Ovary (tissue), 3 donors: Measurements from ENCODE around the gene COL18A1.

Source experiments
- POLR2A ChIP-seq: fragments of 450-650 bp; IDR thresholded peaks from one replicate; pipeline ENCODE4 v1.6.1; 2017; ENCODE audit warnings: antibody characterized with exemption, mild to moderate bottlenecking, moderate library complexity
- TF ChIP-seq, protein P1 (sequence below), 3 donors: fragments of 450-650 bp in 2 of 3; fragments of 200-600 bp in 1 of 3; IDR thresholded peaks; one replicate each; pipeline versions ENCODE4 v1.5.1 to v1.8.0; 2016 to 2022; ENCODE audit warnings: antibody characterized with exemption in 3 of 3, mild to moderate bottlenecking in 1 of 3
- donor health status: DM: no; HTN: no; CAD: no.

DNA sequence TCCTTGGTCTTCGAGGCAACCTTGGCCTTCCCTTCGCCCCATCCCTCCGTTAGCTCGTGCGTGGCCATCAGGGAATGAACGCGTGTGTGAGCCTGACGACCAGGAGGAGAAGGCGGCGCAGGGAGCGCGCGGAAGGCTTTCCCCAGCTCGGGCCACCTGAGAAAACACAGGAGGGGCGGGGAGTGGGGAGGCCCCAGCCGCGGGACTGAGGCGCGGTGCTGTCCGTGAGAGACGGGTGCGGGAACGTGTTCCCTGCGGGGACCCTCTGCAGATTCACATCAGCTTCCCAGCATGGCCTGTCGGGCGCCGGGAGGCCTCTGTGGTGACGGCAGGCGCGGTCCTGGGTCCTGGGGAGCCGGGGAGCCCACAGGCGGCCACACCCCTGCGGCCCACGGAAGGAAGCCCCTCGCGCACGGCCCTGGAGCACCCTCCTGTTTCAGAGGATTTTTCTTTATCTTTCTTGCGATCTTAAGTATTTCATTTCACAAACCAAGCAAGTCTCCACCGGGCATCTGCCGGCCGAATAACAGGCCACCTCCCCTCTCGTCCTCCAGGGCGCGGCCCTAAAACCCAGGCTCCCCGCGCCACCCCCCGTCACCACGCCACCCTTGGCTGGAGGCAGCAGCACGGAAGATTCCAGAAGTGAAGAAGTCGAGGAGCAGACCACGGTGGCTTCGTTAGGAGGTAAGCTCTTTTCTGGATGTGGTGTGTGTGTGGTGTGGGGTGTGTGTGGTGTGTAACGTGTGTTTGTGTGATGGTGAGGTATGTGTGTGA lies 71.0 kb downstream of the COL18A1 start:
- TF ChIP-seq POLR2A: no peak
- TF ChIP-seq, protein P1, sequence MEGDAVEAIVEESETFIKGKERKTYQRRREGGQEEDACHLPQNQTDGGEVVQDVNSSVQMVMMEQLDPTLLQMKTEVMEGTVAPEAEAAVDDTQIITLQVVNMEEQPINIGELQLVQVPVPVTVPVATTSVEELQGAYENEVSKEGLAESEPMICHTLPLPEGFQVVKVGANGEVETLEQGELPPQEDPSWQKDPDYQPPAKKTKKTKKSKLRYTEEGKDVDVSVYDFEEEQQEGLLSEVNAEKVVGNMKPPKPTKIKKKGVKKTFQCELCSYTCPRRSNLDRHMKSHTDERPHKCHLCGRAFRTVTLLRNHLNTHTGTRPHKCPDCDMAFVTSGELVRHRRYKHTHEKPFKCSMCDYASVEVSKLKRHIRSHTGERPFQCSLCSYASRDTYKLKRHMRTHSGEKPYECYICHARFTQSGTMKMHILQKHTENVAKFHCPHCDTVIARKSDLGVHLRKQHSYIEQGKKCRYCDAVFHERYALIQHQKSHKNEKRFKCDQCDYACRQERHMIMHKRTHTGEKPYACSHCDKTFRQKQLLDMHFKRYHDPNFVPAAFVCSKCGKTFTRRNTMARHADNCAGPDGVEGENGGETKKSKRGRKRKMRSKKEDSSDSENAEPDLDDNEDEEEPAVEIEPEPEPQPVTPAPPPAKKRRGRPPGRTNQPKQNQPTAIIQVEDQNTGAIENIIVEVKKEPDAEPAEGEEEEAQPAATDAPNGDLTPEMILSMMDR (IDR thresholded peaks at IDR 0.05): no peak
